Mesodermal cell (in vitro differentiated cells): ENCODE data around the gene ZNF670.

Experiments
- H3K27ac ChIP-seq: 2 replicates; pipeline ENCODE4 v1.7.0; 2013; ENCODE audit warnings: mild to moderate bottlenecking, low read depth, low read length, moderate library complexity; ENCODE audit not compliant: severe bottlenecking
- H3K36me3 ChIP-seq: 2 replicates; pipeline ENCODE4 v1.7.1; 2013; ENCODE audit warnings: mild to moderate bottlenecking, low read length, moderate library complexity; ENCODE audit not compliant: control insufficient read depth, insufficient read depth
- H3K4me1 ChIP-seq: one replicate; pipeline ENCODE4 v1.7.1; 2013; ENCODE audit warnings: mild to moderate bottlenecking, low read length; ENCODE audit not compliant: insufficient read depth, control insufficient read depth, poor library complexity, severe bottlenecking
- H3K4me3 ChIP-seq: 2 replicates; pipeline ENCODE4 v1.7.0; 2013; ENCODE audit warnings: low read length, control low read depth, mild to moderate bottlenecking; ENCODE audit not compliant: insufficient read depth, poor library complexity, severe bottlenecking; ENCODE audit errors: extremely low read depth
- H3K9me3 ChIP-seq: 2 replicates; pipeline ENCODE4 v1.7.1; 2013; ENCODE audit warnings: mild to moderate bottlenecking, low read length, moderate library complexity; ENCODE audit not compliant: control insufficient read depth
- WGBS, 2 experiments: methylation state at CpG; one replicate each; pipeline ENCODE4 v1.1.5; 2013; ENCODE audit warnings: missing lambda C conversion rate in 2 of 2; ENCODE audit not compliant: insufficient coverage in 2 of 2; 5-methylcytosine and 5-hydroxymethylcytosine counted together

Gene ZNF670

DNA sequence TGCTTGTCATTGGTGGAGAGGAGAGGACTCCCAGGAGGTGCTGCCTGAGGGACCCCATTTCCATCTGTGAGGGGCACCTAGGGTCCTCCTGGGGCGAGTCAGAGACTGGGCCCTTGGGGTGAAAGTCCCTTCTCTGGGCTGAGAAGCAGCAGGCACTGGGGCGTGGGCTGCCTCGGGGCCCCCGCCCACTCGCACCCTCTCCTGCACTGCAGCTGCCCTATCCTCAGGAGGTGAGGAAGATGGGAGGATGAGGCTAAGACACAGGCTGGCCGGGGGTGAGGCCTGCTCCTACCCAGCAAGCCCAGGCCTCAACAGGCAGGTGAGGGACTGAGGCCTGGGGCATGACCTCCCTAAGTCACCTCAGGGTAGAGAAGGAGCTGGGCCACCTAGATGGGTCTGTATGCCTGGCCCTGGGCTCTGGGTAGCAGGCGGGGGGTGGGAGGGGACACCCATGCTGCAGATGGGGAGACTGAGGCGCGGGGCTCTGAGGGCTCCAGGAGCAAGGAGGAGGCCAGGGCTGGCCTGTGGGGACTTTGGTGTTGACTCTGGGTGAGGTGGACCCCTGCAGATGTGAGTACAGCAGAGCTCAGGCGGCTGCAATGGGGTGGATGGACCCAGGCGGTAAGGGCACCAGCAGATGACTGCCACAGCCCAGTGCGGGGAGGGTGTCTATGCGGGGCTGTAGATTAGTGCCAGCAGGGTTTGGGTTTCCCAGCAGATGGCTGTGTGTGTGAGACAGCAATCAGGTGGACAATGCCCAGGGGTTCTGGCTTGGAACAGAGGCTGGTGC lies 35.9 kb upstream of the ZNF670 start:
- no peak overlapping the region for H3K4me3 ChIP-seq
- no peaks in the 10 kb centered on the region for H3K36me3 ChIP-seq
- peaks cover 8% of the 10 kb centered on the region for H3K4me1 ChIP-seq
- H3K27ac ChIP-seq = no peak overlapping the region
- 91 to 93% methylated on average over 7 to 11 of the region's 13 CpGs for WGBS, 2 experiments
- no peaks in the 10 kb centered on the region for H3K9me3 ChIP-seq

DNA sequence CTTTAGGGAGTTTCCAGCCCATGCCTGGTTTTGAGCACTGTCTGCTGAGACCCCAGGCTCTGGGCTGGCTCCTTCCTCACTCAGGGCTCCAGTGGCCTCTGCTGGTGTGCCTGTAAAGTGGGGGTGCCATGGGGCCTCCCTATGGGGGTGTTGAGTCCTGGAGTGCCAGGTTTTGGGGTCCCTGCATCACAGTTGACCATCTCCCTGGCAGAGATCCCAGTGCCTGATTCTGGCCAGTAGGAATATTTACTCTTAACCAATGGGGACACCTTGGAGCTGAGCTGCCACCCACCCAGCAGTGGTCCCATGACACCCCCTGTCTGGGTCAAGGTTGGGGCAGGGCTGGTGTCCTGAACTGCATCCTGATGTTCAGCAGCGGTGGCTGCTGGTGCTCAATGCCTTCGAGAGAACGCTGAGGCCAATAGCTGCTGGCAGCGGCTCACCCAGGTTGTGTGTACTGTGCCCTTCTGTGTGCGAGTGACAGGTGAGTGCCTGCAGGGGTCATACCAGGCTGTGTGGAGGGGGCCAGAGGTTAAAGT lies 35.2 kb upstream of the ZNF670 start:
- Histone ChIP-seq H3K36me3 (no peaks in the 10 kb centered on the region), H3K9me3 (no peaks in the 10 kb centered on the region), H3K4me1 (peaks cover 8% of the 10 kb centered on the region), H3K4me3 (no peak overlapping the region), H3K27ac (no peak overlapping the region)
- WGBS, 2 experiments = 89 to 93% methylated on average over 5 of the region's 5 CpGs

DNA sequence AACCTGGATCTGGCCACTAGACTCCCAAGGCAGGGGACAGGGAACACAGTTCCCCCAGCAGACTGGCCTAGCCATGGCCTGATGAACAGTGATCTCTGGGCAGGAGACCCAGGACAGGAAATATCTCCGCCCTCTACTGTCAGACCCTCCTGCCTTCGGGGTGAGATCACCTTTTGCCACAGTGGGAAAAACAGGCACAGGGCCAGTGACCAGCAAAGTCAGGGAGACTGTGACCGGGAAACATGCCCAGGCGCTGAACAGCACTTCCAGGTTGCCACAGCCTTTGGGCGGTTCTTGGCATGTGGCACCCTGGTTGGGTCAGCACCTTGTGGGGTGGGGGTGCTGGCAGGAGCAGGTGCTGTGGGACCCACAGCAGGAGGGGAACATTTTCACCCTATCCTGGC lies 34.5 kb upstream of the ZNF670 start:
- Histone ChIP-seq H3K36me3 (no peaks in the 10 kb centered on the region), H3K4me1 (peaks cover 8% of the 10 kb centered on the region), H3K27ac (no peak overlapping the region), H3K4me3 (no peak overlapping the region), H3K9me3 (no peaks in the 10 kb centered on the region)
- 83 to 93% methylated on average over 4 to 5 of the region's 5 CpGs for WGBS, 2 experiments

DNA sequence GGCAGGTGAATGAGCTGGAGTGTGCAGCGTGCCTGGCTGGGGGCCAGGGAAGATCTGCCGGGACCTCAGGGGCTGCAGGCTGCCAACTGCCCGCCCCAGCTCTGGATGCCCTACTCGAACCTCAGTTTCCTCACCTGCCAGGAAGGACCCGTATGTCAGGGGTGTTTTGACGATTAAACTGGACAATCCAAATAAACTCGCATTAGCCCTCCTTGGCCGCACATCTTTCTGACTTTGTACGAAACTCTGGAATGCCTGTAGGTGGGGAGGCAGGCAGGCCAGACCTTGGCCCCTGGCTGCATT lies 33.8 kb upstream of the ZNF670 start:
- H3K27ac ChIP-seq = no peak overlapping the region
- WGBS, 2 experiments = 71 to 79% methylated on average over 9 of the region's 9 CpGs
- no peaks in the 10 kb centered on the region for H3K9me3 ChIP-seq
- no peaks in the 10 kb centered on the region for H3K36me3 ChIP-seq
- peaks cover 8% of the 10 kb centered on the region for H3K4me1 ChIP-seq
- H3K4me3 ChIP-seq = peak overlapping the region; percentile 58

DNA sequence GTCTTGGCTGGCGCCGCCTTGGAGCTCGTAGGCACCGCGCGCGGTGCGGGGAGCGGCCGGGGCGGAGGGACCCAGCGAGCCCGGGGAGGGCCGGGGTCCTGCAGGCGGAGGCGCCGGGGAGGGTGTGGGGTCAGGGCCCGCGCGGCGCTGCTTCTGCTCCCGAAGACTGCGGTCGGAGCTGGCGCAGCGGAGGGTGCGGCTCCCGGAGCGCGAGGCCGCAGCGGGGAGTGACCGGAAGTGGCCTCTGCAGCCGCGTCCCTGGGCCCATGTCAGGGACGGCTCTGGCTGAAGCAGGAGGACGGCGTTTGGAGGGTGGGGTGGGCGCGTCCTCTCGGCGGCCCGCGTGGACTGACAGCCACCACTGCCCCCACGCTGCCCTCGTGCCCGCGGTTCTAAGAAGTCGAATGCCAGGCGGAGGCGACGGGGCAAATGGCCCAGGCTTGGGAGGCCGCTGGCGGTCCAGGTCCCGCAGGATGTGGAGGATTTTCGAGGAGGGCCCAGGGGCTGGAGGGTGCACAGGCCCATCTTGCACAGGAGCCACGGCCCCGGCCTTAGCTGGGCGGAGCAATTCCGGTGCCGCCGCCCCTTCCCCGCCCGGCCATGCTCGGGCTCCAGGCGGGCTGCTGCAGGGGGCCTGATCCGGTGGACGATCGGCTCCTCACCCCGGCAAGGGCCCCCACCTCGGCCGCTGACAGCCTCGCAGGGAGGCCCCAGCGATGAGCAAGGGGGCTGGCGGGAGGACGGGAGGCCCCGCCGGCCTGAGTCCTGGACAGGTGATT lies 33.3 kb upstream of the ZNF670 start:
- Histone ChIP-seq H3K4me3 (peak overlapping the region; percentile 58), H3K36me3 (no peaks in the 10 kb centered on the region), H3K9me3 (no peaks in the 10 kb centered on the region), H3K4me1 (peaks cover 8% of the 10 kb centered on the region), H3K27ac (peak overlapping the region; percentile 53)
- 2 to 3% methylated on average over 49 to 74 of the region's 78 CpGs for WGBS, 2 experiments

DNA sequence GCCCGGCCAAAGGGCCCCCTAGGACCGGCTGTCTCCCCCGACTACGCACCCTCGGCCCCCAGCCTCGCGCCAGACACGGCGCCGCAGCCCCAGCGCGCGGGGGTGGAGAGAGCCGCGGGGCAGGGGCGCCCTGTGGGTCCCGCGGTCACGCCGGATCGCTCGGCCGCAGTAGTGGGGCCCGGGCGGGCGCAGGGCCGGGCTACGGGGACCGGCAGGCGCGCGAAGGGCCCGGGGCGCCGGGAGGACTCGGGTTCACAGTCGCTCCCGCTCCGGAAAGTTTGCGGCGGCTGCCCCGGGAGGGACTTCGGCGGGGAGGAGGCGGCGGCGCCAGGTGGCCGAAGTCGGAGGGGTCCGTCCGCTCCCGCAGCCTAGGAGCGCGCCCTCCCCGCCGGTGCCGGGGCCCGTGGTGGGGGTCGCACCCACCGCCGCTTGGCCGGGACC lies 32.7 kb upstream of the ZNF670 start:
- no peak overlapping the region for H3K27ac ChIP-seq
- WGBS, 2 experiments = 0 to 1% methylated on average over 46 to 56 of the region's 62 CpGs

DNA sequence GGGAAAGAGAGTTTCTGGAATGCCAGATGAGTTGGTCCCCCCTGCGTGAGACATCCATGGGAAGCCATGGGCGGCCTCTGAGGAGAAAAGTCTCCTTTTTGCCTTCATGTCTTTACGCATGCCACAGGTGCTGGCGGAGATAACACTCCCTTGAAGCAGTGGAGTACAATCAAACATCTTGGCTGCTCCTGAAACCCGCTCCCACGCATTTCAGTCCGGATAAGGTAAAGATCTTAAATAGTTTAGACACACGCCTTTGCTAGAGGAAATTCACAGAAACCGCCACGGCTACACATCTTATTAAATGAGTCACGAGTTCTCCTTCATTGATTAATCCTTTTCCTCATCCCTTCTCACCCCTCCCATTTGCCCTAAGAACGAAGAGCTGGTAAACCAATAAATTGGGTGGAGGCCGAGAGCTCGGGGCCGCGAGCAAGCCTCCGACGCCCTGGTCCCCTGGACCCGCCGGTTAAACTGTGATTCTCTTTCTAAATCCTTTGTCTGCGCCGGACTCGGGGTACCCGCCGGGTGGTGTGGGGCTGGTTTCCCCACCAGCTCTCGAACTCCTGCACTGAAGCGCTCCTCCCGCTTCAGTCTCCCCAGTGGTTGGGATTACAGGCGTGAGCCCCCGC lies 32.1 kb upstream of the ZNF670 start:
- WGBS, 2 experiments = 37 to 49% methylated on average over 17 to 28 of the region's 30 CpGs
- H3K27ac ChIP-seq = no peak overlapping the region
- peak overlapping the region; percentile 58 for H3K4me3 ChIP-seq

More for the DNA sequence above, 32.7 kb upstream of the ZNF670 start:
- no peaks in the 10 kb centered on the region for H3K36me3 ChIP-seq
- H3K4me1 ChIP-seq = peaks cover 8% of the 10 kb centered on the region
- H3K4me3 ChIP-seq = peak overlapping the region; percentile 58
- peaks cover 3% of the 10 kb centered on the region for H3K9me3 ChIP-seq

DNA sequence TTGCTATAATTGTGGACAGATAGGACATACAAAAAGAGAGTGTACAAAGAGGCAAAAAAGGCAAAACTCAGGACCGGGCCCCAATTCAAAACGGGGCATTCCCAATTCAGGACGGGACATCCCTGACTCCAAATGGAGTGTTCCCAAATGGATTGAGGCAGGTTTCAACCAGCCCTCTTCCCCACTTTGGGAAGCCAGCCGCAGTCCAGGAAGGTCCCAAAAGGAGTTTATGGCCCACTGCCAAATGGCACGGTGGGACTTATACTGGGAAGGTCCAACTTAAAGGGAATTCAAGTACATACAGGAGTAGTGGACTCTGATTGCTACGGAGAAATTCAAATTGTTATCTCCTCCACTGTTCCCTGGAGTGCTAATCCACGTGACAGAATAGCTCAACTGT lies 29.1 kb upstream of the ZNF670 start:
- Histone ChIP-seq H3K4me1 (peaks cover 2% of the 10 kb centered on the region), H3K27ac (no peak overlapping the region), H3K4me3 (no peak overlapping the region), H3K9me3 (peaks cover 15% of the 10 kb centered on the region), H3K36me3 (peaks cover 4% of the 10 kb centered on the region)
- WGBS, 2 experiments = 91 to 93% methylated on average over 4 to 5 of the region's 7 CpGs

More for the DNA sequence above, 32.1 kb upstream of the ZNF670 start:
- no peaks in the 10 kb centered on the region for H3K36me3 ChIP-seq
- peaks cover 4% of the 10 kb centered on the region for H3K9me3 ChIP-seq
- H3K4me1 ChIP-seq = peaks cover 8% of the 10 kb centered on the region

DNA sequence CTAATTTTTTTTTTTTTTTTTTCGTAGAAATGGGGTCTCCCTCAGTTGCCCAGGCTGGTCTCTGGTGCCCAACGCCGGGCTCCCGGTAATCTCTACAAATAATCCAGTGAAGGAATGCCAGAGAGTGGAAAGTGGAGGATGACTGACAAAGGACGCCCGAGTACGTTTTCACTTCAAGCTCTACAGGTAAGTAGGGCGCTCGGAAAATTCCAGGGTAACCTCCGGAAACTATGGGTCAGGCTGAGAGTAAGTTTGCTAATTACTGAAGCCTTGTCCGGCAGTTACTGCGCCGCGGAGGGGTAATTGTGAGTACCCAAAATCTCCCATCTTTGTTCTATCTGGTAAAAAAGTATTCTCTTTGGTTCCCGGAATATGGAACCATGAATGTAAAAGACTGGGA lies 27.4 kb upstream of the ZNF670 start:
- Histone ChIP-seq H3K9me3 (peaks cover 31% of the 10 kb centered on the region), H3K4me3 (no peak overlapping the region), H3K36me3 (peaks cover 21% of the 10 kb centered on the region), H3K27ac (no peak overlapping the region), H3K4me1 (no peaks in the 10 kb centered on the region)
- 89 to 94% methylated on average over 4 to 13 of the region's 15 CpGs for WGBS, 2 experiments

DNA sequence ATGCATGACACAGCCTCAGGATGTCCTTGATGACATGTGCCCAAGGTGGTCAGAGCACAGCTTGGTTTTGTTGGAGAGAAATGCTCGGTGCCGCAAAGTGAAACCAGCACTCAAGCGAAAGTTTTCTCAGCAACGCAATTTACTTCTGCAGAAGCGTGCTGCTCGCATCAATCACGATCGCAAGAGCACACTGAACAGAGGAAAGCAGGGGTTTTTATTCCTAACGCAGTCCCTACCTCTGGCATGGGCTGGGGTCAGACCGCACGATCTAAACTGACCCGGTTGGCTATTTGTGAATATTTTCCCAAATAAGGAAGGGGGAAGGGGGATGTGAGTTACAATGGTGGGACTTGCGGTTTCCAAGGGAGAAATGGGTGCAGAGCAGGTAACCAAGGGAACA lies 26.4 kb upstream of the ZNF670 start:
- H3K36me3 ChIP-seq = peaks cover 31% of the 10 kb centered on the region
- H3K27ac ChIP-seq = no peak overlapping the region
- peaks cover 39% of the 10 kb centered on the region for H3K9me3 ChIP-seq
- 93 to 96% methylated on average over 13 of the region's 13 CpGs for WGBS, 2 experiments
- H3K4me1 ChIP-seq = no peaks in the 10 kb centered on the region
- H3K4me3 ChIP-seq = peak overlapping the region; percentile 96
